CD14-positive monocyte (primary cell): Measurements from ENCODE around the gene AXIN1. TPM values are rescaled to one million over a fixed set of nuclear protein-coding genes. Genes with fewer than 3 reads are reported as not detected.

Experiments used
- DNase-seq, 3 donors: peaks; one replicate each; pipeline ENCODE4 v3.0.0-alpha.2; 2011 to 2022
- H2AFZ ChIP-seq: 2 replicates; pipeline ENCODE4 v1.6.0; 2012; ENCODE audit warnings: mild to moderate bottlenecking, low read depth, low read length, inconsistent platforms; ENCODE audit not compliant: insufficient read depth, poor library complexity, severe bottlenecking
- H3K27ac ChIP-seq, 2 donors: 1 replicate in 1 of 2; 2 replicates in 1 of 2; pipeline ENCODE4 v1.5.1; 2012 to 2013; ENCODE audit warnings: low read length in 2 of 2, control low read depth in 1 of 2, inconsistent platforms in 1 of 2, low read depth in 1 of 2, mild to moderate bottlenecking in 1 of 2
- H3K27me3 ChIP-seq, 2 donors: one replicate each; pipeline versions ENCODE4 v1.6.0 to v1.6.1; 2011 to 2013; ENCODE audit warnings: low read length in 2 of 2; ENCODE audit not compliant: control insufficient read depth in 2 of 2, insufficient read depth in 2 of 2
- H3K36me3 ChIP-seq, 2 donors: replicated peaks in 1 of 2; 1 replicate in 1 of 2; 2 replicates in 1 of 2; pipeline versions ENCODE4 v1.5.1 to v1.6.1; 2012 to 2013; ENCODE audit warnings: low read length in 2 of 2, control low read depth in 1 of 2, inconsistent platforms in 1 of 2, mild to moderate bottlenecking in 1 of 2; ENCODE audit not compliant: insufficient read depth in 2 of 2, control insufficient read depth in 1 of 2
- H3K4me1 ChIP-seq, 2 donors: 1 replicate in 1 of 2; 2 replicates in 1 of 2; pipeline versions ENCODE4 v1.5.1 to v1.6.1; 2012 to 2013; ENCODE audit warnings: low read length in 2 of 2, control low read depth in 1 of 2, inconsistent platforms in 1 of 2, mild to moderate bottlenecking in 1 of 2, moderate library complexity in 1 of 2; ENCODE audit not compliant: insufficient read depth in 2 of 2, control insufficient read depth in 1 of 2
- H3K4me2 ChIP-seq: replicated peaks from 2 replicates; pipeline ENCODE3; 2012; ENCODE audit warnings: low read length, moderate library complexity, mild to moderate bottlenecking; ENCODE audit not compliant: poor library complexity, severe bottlenecking; ENCODE audit errors: extremely low read depth
- H3K4me3 ChIP-seq, 3 experiments: fragments of 200-600 bp in 1 of 3; sonication (generic) in 1 of 3; replicated peaks in 1 of 3; 1 replicate in 2 of 3; 2 replicates in 1 of 3; pipeline ENCODE4 v1.5.1; 2011 to 2013; ENCODE audit warnings: low read length in 3 of 3, mild to moderate bottlenecking in 3 of 3, control low read depth in 2 of 3, low read depth in 2 of 3, inconsistent platforms in 1 of 3, moderate library complexity in 1 of 3
- H3K79me2 ChIP-seq: 2 replicates; pipeline ENCODE4 v1.6.0; 2012; ENCODE audit warnings: mild to moderate bottlenecking, control low read depth, inconsistent platforms, low read length, moderate library complexity; ENCODE audit not compliant: insufficient read depth
- H3K9ac ChIP-seq: 2 replicates; pipeline ENCODE4 v1.6.0; 2017; ENCODE audit warnings: low read length, mild to moderate bottlenecking; ENCODE audit not compliant: insufficient read depth, poor library complexity, severe bottlenecking
- H3K9me3 ChIP-seq, 2 donors: replicated peaks in 1 of 2; 1 replicate in 1 of 2; 2 replicates in 1 of 2; pipeline versions ENCODE4 v1.5.1 to v1.6.1; 2012 to 2013; ENCODE audit warnings: low read length in 2 of 2, control low read depth in 1 of 2; ENCODE audit not compliant: control insufficient read depth in 1 of 2, insufficient read depth in 1 of 2
- H4K20me1 ChIP-seq: 2 replicates; pipeline ENCODE4 v1.6.0; 2012; ENCODE audit warnings: mild to moderate bottlenecking, low read length, control low read depth, moderate library complexity; ENCODE audit not compliant: insufficient read depth
- H3K27ac Mint-ChIP-seq, 7 donors: one replicate each; pipeline ENCODE4 v1.8.0; 2020; ENCODE audit warnings: mild to moderate bottlenecking in 7 of 7, mixed read lengths in 7 of 7, moderate library complexity in 6 of 7, inconsistent platforms in 2 of 7
- H3K27me3 Mint-ChIP-seq, 3 donors: one replicate each; pipeline ENCODE4 v1.8.0; 2021 to 2022; ENCODE audit warnings: low read depth in 3 of 3, mild to moderate bottlenecking in 3 of 3, mixed read lengths in 3 of 3, moderate library complexity in 3 of 3, inconsistent platforms in 1 of 3
- H3K36me3 Mint-ChIP-seq, 2 donors: one replicate each; pipeline ENCODE4 v1.8.0; 2020; ENCODE audit warnings: mixed read lengths in 2 of 2, inconsistent platforms in 1 of 2, mild to moderate bottlenecking in 1 of 2
- H3K4me1 Mint-ChIP-seq: one replicate; pipeline ENCODE4 v1.8.0; 2020; ENCODE audit warnings: mild to moderate bottlenecking, mixed read lengths
- H3K4me3 Mint-ChIP-seq, 2 donors: one replicate each; pipeline ENCODE4 v1.8.0; 2020; ENCODE audit warnings: mild to moderate bottlenecking in 2 of 2, mixed read lengths in 2 of 2, moderate library complexity in 1 of 2
- H3K9me3 Mint-ChIP-seq, 7 donors: one replicate each; pipeline ENCODE4 v1.8.0; 2020 to 2022; ENCODE audit warnings: mixed read lengths in 7 of 7, mild to moderate bottlenecking in 6 of 7, moderate library complexity in 6 of 7, inconsistent platforms in 2 of 7
- WGBS: methylation state at CpG from one replicate; pipeline ENCODE4 v1.1.5; 2013; ENCODE audit warnings: missing lambda C conversion rate; ENCODE audit not compliant: insufficient coverage; 5-methylcytosine and 5-hydroxymethylcytosine counted together
- intact Hi-C, 2 donors: fragments of 100-400 bp; cut with micrococcal nuclease; formaldehyde crosslinking; loops; one replicate each; pipeline versions ENCODE4 v1.15.0 to v1.15.1; 2023
- polyA plus RNA-seq, 3 donors: library from polyadenylated mRNA; depleted of rRNA in 1 of 3; unstranded in 2 of 3; stranded (reverse) in 1 of 3; fragments of 300-500 nt in 2 of 3; fragments of >200 nt in 1 of 3; fragmentation: Illumina TruSeq in 2 of 3; gene quantifications; 1 replicate in 2 of 3; 2 replicates in 1 of 3; pipeline ENCODE4 v1.2.3, GENCODE V29; 2012 to 2021
- TF ChIP-seq, protein P1 (sequence below): fragments of 200-600 bp; IDR thresholded peaks from one replicate; pipeline ENCODE4 v1.8.0; 2022; ENCODE audit warnings: antibody characterized with exemption, mild to moderate bottlenecking

Gene AXIN1
- polyA plus RNA-seq, 3 donors: 0.30 to 20.9 (median 0.74) TPM

DNA sequence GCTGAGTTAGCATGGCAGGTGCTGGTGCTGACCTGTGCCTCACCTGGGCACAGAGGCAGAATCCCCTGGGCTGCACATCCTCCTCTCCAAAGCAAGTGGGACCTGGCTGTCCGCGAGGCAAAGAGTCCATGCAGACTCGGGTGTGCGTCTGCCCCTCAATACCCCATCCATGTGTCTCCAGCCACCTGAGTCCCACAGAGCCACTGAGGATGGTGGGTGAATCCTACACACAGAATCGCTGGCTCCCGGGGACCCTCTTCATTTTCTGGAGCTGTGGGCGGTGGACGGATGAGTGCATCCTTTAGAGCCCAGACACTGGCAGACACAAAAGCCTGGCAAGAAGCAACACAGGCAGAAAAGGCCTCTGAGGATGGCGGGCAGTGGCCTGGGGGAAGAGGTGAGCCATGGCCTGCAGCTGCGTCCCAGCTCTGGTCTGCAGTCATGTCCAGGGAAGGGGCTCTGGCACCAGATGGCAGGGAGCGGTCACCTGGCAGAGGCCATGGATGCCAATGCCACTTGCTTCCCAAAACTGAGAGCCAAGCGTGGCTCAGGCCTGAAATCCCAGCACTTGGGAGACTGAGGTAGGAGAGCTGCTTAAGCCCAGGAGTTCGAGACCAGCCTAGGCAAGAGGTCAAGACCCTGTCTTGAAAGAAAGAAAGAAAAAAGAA is 29.9 kb downstream of the AXIN1 start:
- Histone ChIP-seq H3K9ac (no peak overlapping the region), H3K4me1 (peaks cover 37 to 39% of the 10 kb centered on the region in 2 donors), H3K27ac (no peak overlapping the region), H3K27me3 (no peaks in the 10 kb centered on the region), H3K36me3 (peaks cover 13 to 26% of the 10 kb centered on the region in 2 donors), H3K9me3 (no peaks in the 10 kb centered on the region), H4K20me1 (peaks cover 74% of the 10 kb centered on the region), H2AFZ (no peak overlapping the region), H3K79me2 (peaks cover 89% of the 10 kb centered on the region), H3K4me3 (no peak overlapping the region), H3K4me2 (no peak overlapping the region)
- intact Hi-C loops: no loop called here
- 96% methylated on average over 9 of the region's 13 CpGs for WGBS
- Mint-ChIP-seq H3K36me3 (peaks cover 22 to 27% of the 10 kb centered on the region in 2 donors), H3K4me3 (no peak overlapping the region), H3K27me3 (peaks cover 0 to 1% (median 0%) of the 10 kb centered on the region in 3 donors), H3K27ac (peak overlapping the region in 3 of 7 donors; percentile 4 to 57 (median 47)), H3K9me3 (no peaks in the 10 kb centered on the region), H3K4me1 (peaks cover 42% of the 10 kb centered on the region)
- TF ChIP-seq, protein P1, sequence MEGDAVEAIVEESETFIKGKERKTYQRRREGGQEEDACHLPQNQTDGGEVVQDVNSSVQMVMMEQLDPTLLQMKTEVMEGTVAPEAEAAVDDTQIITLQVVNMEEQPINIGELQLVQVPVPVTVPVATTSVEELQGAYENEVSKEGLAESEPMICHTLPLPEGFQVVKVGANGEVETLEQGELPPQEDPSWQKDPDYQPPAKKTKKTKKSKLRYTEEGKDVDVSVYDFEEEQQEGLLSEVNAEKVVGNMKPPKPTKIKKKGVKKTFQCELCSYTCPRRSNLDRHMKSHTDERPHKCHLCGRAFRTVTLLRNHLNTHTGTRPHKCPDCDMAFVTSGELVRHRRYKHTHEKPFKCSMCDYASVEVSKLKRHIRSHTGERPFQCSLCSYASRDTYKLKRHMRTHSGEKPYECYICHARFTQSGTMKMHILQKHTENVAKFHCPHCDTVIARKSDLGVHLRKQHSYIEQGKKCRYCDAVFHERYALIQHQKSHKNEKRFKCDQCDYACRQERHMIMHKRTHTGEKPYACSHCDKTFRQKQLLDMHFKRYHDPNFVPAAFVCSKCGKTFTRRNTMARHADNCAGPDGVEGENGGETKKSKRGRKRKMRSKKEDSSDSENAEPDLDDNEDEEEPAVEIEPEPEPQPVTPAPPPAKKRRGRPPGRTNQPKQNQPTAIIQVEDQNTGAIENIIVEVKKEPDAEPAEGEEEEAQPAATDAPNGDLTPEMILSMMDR: no peak
- no peak for DNase-seq

DNA sequence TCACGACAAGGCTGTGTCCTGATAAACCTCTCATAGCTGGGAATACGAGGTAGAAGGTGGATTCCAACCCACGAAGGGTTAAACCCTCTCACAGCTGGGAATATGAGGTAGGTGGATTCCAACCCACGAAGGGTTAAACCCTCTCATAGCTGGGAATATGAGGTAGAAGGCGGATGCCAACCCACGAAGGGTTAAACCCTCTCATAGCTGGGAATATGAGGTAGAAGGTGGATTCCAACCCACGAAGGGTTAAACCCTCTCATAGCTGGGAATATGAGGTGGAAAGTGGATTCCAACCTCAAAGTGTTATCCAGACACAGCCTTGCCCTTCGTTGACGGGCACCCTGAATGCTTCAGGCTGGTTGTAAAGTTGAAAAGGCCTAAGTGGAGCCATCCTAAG is 31.0 kb downstream of the AXIN1 start:
- H3K4me1 ChIP-seq: peaks cover 26 to 28% of the 10 kb centered on the region in 2 donors
- H2AFZ ChIP-seq: no peak overlapping the region
- Mint-ChIP-seq H3K4me1 (peaks cover 34% of the 10 kb centered on the region), H3K9me3 (no peaks in the 10 kb centered on the region), H3K27ac (peak overlapping the region in 3 of 7 donors; percentile 48 to 80 (median 64)), H3K27me3 (peaks cover 0 to 1% (median 0%) of the 10 kb centered on the region in 3 donors), H3K36me3 (peaks cover 25 to 27% of the 10 kb centered on the region in 2 donors), H3K4me3 (no peak overlapping the region)
- no peak for DNase-seq
- intact Hi-C loops: no loop called here
- H3K4me3 ChIP-seq: no peak overlapping the region
- peaks cover 77% of the 10 kb centered on the region for H4K20me1 ChIP-seq
- H3K27me3 ChIP-seq: no peaks in the 10 kb centered on the region
- H3K9ac ChIP-seq: no peak overlapping the region
- peaks cover 92% of the 10 kb centered on the region for H3K79me2 ChIP-seq
- no peak overlapping the region for H3K4me2 ChIP-seq
- WGBS: 76% methylated on average over 3 of the region's 9 CpGs
- no peaks in the 10 kb centered on the region for H3K9me3 ChIP-seq
- TF ChIP-seq, protein P1: no peak
- H3K27ac ChIP-seq: peak overlapping the region in 1 of 2 donors; percentile 38
- H3K36me3 ChIP-seq: peaks cover 13 to 33% of the 10 kb centered on the region in 2 donors
